MM.1S (cell line): ENCODE measurements around the gene CRISP2.

ENCODE experiments used
- DNase-seq: peaks from one replicate; pipeline ENCODE4 v3.0.0-alpha.2; 2015
- H2AFZ ChIP-seq: fragments of 300-600 bp; sonication (generic); 2 replicates; pipeline ENCODE4 v1.6.0; 2016; ENCODE audit warnings: antibody characterized with exemption, low read length
- H3F3A ChIP-seq: fragments of 300-600 bp; sonication (generic); 2 replicates; pipeline ENCODE4 v1.6.1; 2016; ENCODE audit warnings: mild to moderate bottlenecking, antibody characterized with exemption, low read length, moderate library complexity, mixed read lengths; ENCODE audit not compliant: insufficient read depth
- H3K27ac ChIP-seq: fragments of 300-600 bp; sonication (generic); 2 replicates; pipeline ENCODE4 v1.5.1; 2016; ENCODE audit warnings: mild to moderate bottlenecking, low read length
- H3K27me3 ChIP-seq: fragments of 300-600 bp; sonication (generic); replicated peaks from 2 replicates; pipeline ENCODE4 v1.6.0; 2016; ENCODE audit warnings: low read length; ENCODE audit not compliant: insufficient read depth
- H3K36me3 ChIP-seq: fragments of 300-600 bp; sonication (generic); replicated peaks from 2 replicates; pipeline ENCODE4 v1.6.1; 2016; ENCODE audit warnings: mild to moderate bottlenecking, low read length, mixed read lengths; ENCODE audit not compliant: insufficient read depth
- H3K4me1 ChIP-seq: fragments of 300-600 bp; sonication (generic); 2 replicates; pipeline ENCODE4 v1.6.1; 2016; ENCODE audit warnings: low read length, mixed read lengths
- H3K4me2 ChIP-seq: fragments of 300-600 bp; sonication (generic); 2 replicates; pipeline ENCODE4 v1.6.0; 2016; ENCODE audit warnings: low read depth, low read length
- H3K4me3 ChIP-seq: fragments of 300-600 bp; sonication (generic); 2 replicates; pipeline ENCODE4 v1.5.1; 2016; ENCODE audit warnings: low read length, mixed read lengths
- H3K79me2 ChIP-seq: fragments of 300-600 bp; sonication (generic); 2 replicates; pipeline ENCODE4 v1.6.1; 2016; ENCODE audit warnings: mixed run types, low read length, mixed read lengths
- H3K9ac ChIP-seq: fragments of 300-600 bp; sonication (generic); 2 replicates; pipeline ENCODE4 v1.6.1; 2016; ENCODE audit warnings: low read length, mixed read lengths
- H3K9me2 ChIP-seq: fragments of 300-600 bp; sonication (generic); replicated peaks from 2 replicates; pipeline ENCODE4 v1.6.1; 2016; ENCODE audit warnings: mild to moderate bottlenecking, low read length, mixed read lengths; ENCODE audit not compliant: insufficient read depth
- H3K9me3 ChIP-seq: fragments of 300-600 bp; sonication (generic); replicated peaks from 2 replicates; pipeline ENCODE4 v1.6.1; 2016; ENCODE audit warnings: mild to moderate bottlenecking, low read length, mixed read lengths; ENCODE audit not compliant: insufficient read depth
- H4K20me1 ChIP-seq: fragments of 300-600 bp; sonication (generic); 2 replicates; pipeline ENCODE4 v1.6.1; 2016; ENCODE audit warnings: mild to moderate bottlenecking, low read length, moderate library complexity, mixed read lengths; ENCODE audit not compliant: insufficient read depth
- CTCF ChIP-seq: fragments of 300-600 bp; sonication (generic); IDR thresholded peaks from 2 replicates; pipeline ENCODE4 v1.5.1; 2016; ENCODE audit warnings: antibody characterized with exemption, low read length, mixed read lengths
- EZH2 ChIP-seq: fragments of 300-600 bp; sonication (generic); optimal IDR thresholded peaks from 2 replicates; pipeline ENCODE3; 2017; ENCODE audit warnings: low read depth, mild to moderate bottlenecking, antibody characterized with exemption, low read length, mixed read lengths
- EZH2phosphoT487 ChIP-seq: fragments of 300-600 bp; sonication (generic); IDR thresholded peaks from 2 replicates; pipeline ENCODE4 v1.6.1; 2018; ENCODE audit warnings: antibody characterized with exemption, low read length

Gene CRISP2

GRCh38 chr6:49646130-49646824 lies 67.1 kb downstream of the CRISP2 start:
- Histone ChIP-seq H3F3A (no peaks in the 10 kb centered on the region), H4K20me1 (no peaks in the 10 kb centered on the region), H3K9me2 (no peaks in the 10 kb centered on the region), H3K79me2 (no peaks in the 10 kb centered on the region), H3K9ac (no peak overlapping the region), H3K36me3 (no peaks in the 10 kb centered on the region), H3K4me1 (no peaks in the 10 kb centered on the region), H3K27me3 (no peaks in the 10 kb centered on the region), H3K4me3 (no peak overlapping the region), H3K4me2 (no peak overlapping the region), H3K9me3 (no peaks in the 10 kb centered on the region), H2AFZ (no peak overlapping the region), H3K27ac (no peak overlapping the region)
- DNase-seq = no peak
- no peak for TF ChIP-seq EZH2

GRCh38 chr6:49645139-49645538 lies 68.2 kb downstream of the CRISP2 start:
- H3K4me2 ChIP-seq = no peak overlapping the region
- no peak for TF ChIP-seq CTCF
- TF ChIP-seq EZH2phosphoT487 = no peak
- no peak for TF ChIP-seq EZH2
- H3K9ac ChIP-seq = no peak overlapping the region

More at GRCh38 chr6:49645139-49645538, 68.2 kb downstream of the CRISP2 start:
- Histone ChIP-seq H4K20me1 (no peaks in the 10 kb centered on the region), H3K9me3 (no peaks in the 10 kb centered on the region), H3K4me1 (no peaks in the 10 kb centered on the region), H3K36me3 (no peaks in the 10 kb centered on the region), H3K79me2 (no peaks in the 10 kb centered on the region), H3K9me2 (no peaks in the 10 kb centered on the region), H2AFZ (no peak overlapping the region), H3F3A (no peaks in the 10 kb centered on the region), H3K27ac (no peak overlapping the region), H3K4me3 (no peak overlapping the region), H3K27me3 (no peaks in the 10 kb centered on the region)
- no peak for DNase-seq
